Loucy (cell line): ENCODE results near the gene MYBL2.

Source experiments
- CTCF ChIP-seq: fragments of 200-600 bp; sonication (generic); conservative IDR thresholded peaks from 2 replicates; pipeline ENCODE4 v1.5.1; 2014; ENCODE audit warnings: mild to moderate bottlenecking, antibody characterized with exemption, low read length
- EZH2phosphoT487 ChIP-seq: fragments of 200-600 bp; IDR thresholded peaks from 2 replicates; pipeline ENCODE4 v1.6.1; 2018; ENCODE audit warnings: antibody characterized with exemption, mild to moderate bottlenecking, moderate library complexity, borderline replicate concordance

- no peak for TF ChIP-seq CTCF
- TF ChIP-seq EZH2phosphoT487 = no peak
Observed at GRCh38 chr20:43669332-43669731, 2.4 kb downstream of the MYBL2 start.
